BJ (cell line): Measurements from ENCODE around the gene TM7SF2. TPM values are rescaled to one million over a fixed set of nuclear protein-coding genes. Genes with fewer than 3 reads are reported as not detected.

Experiments
- CTCF ChIA-PET: fragments of 350-600 bp; formaldehyde crosslinking; extraction: SDS; loops from one replicate; lab custom pipeline; 2021; ENCODE audit warnings: antibody characterized with exemption, inconsistent platforms; lab: Yijun Ruan, JAX
- POLR2A ChIA-PET: fragments of 300-600 bp; sonication (Branson Sonifier 250); formaldehyde crosslinking; extraction: SDS; loops from one replicate; lab custom pipeline; 2021; ENCODE audit warnings: antibody characterized with exemption; lab: Charles Lee
- DNase-seq: peaks from one replicate; pipeline ENCODE4 v3.0.0-alpha.2; 2011; ENCODE audit warnings: low read depth
- H3K27me3 ChIP-seq: 2 replicates; pipeline ENCODE4 v1.6.0; 2011; ENCODE audit warnings: low read length; ENCODE audit not compliant: control insufficient read depth, insufficient read depth
- H3K36me3 ChIP-seq: 2 replicates; pipeline ENCODE4 v1.5.1; 2011; ENCODE audit warnings: low read length; ENCODE audit not compliant: control insufficient read depth, insufficient read depth
- H3K4me3 ChIP-seq: 2 replicates; pipeline ENCODE4 v1.5.1; 2011; ENCODE audit warnings: low read depth, mild to moderate bottlenecking, control low read depth, low read length
- polyA plus RNA-seq: library from polyadenylated mRNA; depleted of rRNA; stranded (reverse); fragments of >200 nt; gene quantifications from 2 replicates; pipeline ENCODE4 v1.2.3, GENCODE V29; 2011
- TF ChIP-seq, protein P1 (sequence below): IDR thresholded peaks from 2 replicates; pipeline ENCODE4 v1.5.1; 2011; ENCODE audit warnings: low read depth, mild to moderate bottlenecking, control low read depth, inconsistent platforms, low read length, moderate library complexity; ENCODE audit not compliant: insufficient read depth

Gene TM7SF2
- polyA plus RNA-seq, 1 experiment = 8.2 TPM

DNA sequence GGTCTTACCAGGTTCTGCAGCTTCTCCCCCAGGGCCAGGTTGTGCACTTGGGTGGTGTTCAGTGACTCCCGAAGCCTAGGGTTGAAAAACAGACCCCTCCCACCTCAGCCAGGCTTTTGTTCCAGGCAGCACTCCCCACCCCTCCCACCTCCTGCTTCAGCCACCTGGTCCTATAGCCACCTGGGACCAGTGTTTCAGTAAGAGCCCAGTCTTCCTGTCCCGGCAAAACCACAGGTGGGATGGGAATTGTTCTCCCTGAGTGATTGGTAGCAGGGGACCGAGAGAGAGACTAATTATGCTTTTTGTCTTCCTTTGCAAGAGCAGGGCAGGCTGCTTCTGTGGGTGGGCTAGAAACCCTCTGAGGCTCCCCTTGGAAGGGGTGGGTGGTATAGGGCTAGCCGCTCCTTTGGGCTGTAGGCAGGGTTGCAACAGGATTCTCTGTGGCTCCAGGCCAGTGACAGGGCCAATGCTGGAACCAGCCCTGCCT is 44.8 kb upstream of the TM7SF2 start:
- Histone ChIP-seq H3K27me3 (no peaks in the 10 kb centered on the region), H3K36me3 (no peaks in the 10 kb centered on the region), H3K4me3 (no peak overlapping the region)
- CTCF ChIA-PET = interaction anchor here (1.5 to 1.7 kb wide), 2 partner anchors 9 to 53 kb away, joined by 5 to 6 read pairs; partner anchors contain the start of gene ARL2
- TF ChIP-seq, protein P1, sequence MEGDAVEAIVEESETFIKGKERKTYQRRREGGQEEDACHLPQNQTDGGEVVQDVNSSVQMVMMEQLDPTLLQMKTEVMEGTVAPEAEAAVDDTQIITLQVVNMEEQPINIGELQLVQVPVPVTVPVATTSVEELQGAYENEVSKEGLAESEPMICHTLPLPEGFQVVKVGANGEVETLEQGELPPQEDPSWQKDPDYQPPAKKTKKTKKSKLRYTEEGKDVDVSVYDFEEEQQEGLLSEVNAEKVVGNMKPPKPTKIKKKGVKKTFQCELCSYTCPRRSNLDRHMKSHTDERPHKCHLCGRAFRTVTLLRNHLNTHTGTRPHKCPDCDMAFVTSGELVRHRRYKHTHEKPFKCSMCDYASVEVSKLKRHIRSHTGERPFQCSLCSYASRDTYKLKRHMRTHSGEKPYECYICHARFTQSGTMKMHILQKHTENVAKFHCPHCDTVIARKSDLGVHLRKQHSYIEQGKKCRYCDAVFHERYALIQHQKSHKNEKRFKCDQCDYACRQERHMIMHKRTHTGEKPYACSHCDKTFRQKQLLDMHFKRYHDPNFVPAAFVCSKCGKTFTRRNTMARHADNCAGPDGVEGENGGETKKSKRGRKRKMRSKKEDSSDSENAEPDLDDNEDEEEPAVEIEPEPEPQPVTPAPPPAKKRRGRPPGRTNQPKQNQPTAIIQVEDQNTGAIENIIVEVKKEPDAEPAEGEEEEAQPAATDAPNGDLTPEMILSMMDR = no peak
- POLR2A ChIA-PET = no interaction called here
- no peak for DNase-seq

DNA sequence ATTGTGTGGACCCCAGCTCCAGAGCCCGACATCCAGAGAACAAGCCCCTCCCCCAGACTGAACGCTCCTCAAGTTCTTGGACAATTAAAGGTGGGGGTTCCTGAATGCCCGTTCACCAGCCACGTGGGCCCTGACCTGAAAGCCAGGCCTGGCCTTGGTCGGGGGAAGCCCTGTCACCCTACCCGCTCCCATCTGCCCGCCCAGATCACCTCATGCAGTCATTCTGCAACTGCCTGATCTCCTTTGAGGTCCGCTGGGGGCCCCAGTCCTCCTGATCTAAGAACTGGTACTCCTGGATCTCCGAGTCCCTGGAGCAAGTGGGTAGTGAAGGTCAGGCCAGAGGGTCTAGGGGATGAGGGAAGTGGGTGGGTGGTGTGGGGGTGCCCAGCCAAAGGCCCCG is 44.2 kb upstream of the TM7SF2 start:
- H3K4me3 ChIP-seq = no peak overlapping the region
- TF ChIP-seq, protein P1 = no peak
- POLR2A ChIA-PET = no interaction called here
- CTCF ChIA-PET = no interaction called here
- no peak for DNase-seq
- H3K27me3 ChIP-seq = no peaks in the 10 kb centered on the region
- H3K36me3 ChIP-seq = no peaks in the 10 kb centered on the region

DNA sequence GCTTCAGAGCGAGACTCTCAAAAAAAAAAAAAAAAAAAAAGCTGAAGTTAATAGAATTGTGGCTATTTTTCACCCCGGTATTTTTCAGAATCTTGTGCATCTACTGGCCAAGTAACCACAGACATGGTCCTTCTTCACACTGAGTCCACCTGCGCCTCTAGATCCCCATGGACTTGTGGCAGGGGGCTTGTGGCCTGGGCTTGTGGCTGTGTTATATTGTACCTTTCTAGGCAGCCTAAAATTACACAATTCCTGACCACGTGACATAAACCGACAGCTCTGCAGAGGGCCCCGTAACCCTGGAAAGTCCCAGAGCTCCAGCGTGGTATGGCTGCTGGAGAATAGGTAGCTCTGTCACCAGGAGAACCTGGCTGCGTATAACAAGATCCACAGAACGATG is 42.5 kb upstream of the TM7SF2 start:
- ChIA-PET POLR2A (no interaction called here), CTCF (interaction anchor here (0.9 to 1.6 kb wide), 2 partner anchors 48 to 55 kb away, joined by 3 to 4 read pairs; partner anchors contain the start of genes ARL2 and ZNHIT2)
- no peaks in the 10 kb centered on the region for H3K27me3 ChIP-seq
- TF ChIP-seq, protein P1 = no peak
- no peak for DNase-seq
- H3K36me3 ChIP-seq = no peaks in the 10 kb centered on the region
- H3K4me3 ChIP-seq = no peak overlapping the region

DNA sequence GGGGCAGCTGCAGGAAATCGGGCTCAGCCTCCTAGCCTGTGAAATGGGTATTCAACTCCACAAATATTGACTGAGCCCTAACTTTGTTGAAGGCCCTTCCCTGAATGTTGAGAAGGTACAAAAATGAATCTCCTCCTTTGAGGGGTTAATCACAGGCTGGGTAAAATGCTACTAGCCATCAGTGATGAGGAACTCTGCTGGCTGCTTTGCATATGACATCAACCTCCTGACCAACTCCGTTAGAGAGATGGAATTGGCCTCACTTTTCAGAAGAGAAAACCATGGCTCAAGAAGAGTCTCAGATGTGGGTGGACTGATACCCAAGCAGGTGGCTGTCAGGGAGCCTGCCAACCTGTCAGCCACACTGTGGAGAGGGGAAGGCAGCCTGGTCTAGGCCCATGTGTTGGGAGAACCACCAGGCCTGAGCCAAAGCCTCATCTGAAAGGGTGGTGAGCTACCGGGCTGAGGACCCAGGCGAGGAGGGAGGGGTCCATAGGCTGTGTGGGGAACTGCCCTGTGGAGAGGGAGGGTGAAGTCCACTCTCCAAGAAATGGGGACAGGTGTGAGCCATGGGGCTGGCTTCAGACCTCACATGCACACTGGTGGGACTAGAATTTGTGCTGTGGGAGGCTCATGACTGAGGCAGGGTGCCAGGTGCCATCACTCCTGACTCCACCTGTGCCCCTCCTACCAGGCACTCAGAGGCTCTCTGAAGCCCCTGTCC is 39.6 kb upstream of the TM7SF2 start:
- Histone ChIP-seq H3K27me3 (no peaks in the 10 kb centered on the region), H3K36me3 (no peaks in the 10 kb centered on the region), H3K4me3 (no peak overlapping the region)
- ChIA-PET POLR2A (no interaction called here), CTCF (interaction anchor here (1.1 to 1.4 kb wide), 2 partner anchors 37 to 38 kb away, joined by 3 read pairs; no protein-coding TSS in a partner anchor)
- DNase-seq = no peak
- TF ChIP-seq, protein P1 = no peak

DNA sequence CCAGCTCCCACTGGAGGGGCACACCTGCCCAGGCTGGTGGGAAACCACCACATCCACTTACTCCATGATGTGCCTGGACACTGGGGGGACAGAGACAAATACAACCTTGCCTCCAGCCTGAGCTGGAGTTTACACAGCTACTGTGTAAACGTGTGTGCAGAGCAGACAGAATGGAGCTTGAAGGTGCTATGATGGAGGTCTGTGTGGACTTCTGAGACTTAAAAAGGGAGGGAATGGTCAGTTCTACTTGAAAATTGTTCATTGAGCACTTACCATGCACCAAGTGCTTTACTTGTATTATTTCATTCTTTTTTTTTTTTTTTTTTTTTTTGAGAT is 39.1 kb upstream of the TM7SF2 start:
- Histone ChIP-seq H3K27me3 (no peaks in the 10 kb centered on the region), H3K36me3 (no peaks in the 10 kb centered on the region), H3K4me3 (no peak overlapping the region)
- no peak for DNase-seq
- TF ChIP-seq, protein P1 = no peak
- ChIA-PET CTCF (interaction anchor here (1.4 to 1.6 kb wide), 2 partner anchors 9 to 38 kb away, joined by 3 to 7 read pairs; no protein-coding TSS in a partner anchor), POLR2A (no interaction called here)
